Measurements from ENCODE around the gene ZBTB48. TPM values are rescaled to one million over a fixed set of nuclear protein-coding genes. Genes with fewer than 3 reads are reported as not detected.

The ZBTB48 gene
- total RNA-seq, 1 experiment from 2014 or later = 41.9 TPM

DNA sequence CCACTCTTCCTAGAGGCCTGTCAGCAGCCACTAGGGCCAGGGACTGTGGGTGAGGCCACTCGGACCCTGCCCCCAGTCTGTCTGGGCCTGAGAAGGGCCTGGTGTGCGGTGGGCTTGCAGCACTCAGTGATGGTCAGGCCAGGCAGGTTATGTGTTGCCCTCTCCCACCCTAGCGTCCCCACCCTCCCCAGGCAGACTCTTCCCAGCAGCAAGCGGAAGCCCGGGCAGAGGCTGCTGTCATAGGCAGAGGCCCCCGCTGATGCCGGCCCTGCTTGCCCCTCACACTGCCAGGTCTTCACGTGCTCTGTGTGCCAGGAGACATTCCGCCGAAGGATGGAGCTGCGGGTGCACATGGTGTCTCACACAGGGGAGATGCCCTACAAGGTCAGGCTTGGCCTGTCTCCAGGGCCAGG, 6.6 kb downstream of the ZBTB48 start:
- POLR2A ChIA-PET = no interaction called here
- RAD21 ChIA-PET (ENCODE audit: low non-redundant PET in 1 of 2, low total read pairs in 2 of 2, uncharacterized antibody in 2 of 2, unreplicated experiment in 2 of 2) = no interaction called here
- DNase-seq (ENCODE audit: low read depth, low spot score) (no peak), ATAC-seq (no peak)
- no peak overlapping the region for H3K4me2 ChIP-seq (ENCODE audit: low read length)
- H3K9me2 ChIP-seq (ENCODE audit: insufficient read depth) = no peaks in the 10 kb centered on the region
- BruUV-seq (replicated peaks) = no TSS peak
- TF ChIP-seq, protein P1, sequence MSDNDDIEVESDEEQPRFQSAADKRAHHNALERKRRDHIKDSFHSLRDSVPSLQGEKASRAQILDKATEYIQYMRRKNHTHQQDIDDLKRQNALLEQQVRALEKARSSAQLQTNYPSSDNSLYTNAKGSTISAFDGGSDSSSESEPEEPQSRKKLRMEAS (IDR thresholded peaks at IDR 0.05) = no peak
- TF ChIP-seq EGR1 (IDR thresholded peaks at IDR 0.05; ENCODE audit: low read depth) (no peak), CEBPB (IDR thresholded peaks at IDR 0.05; ENCODE audit: low read depth) (no peak), JUND (IDR thresholded peaks at IDR 0.05) (no peak), CBX3 (IDR thresholded peaks at IDR 0.05; ENCODE audit: low read depth) (no peak), SRF (IDR thresholded peaks at IDR 0.05; ENCODE audit: low read depth) (no peak), RAD21 (IDR thresholded peaks at IDR 0.05; ENCODE audit: low read depth) (no peak), ELF1 (IDR thresholded peaks at IDR 0.05; ENCODE audit: borderline replicate concordance, low read depth) (no peak), EZH2phosphoT487 (IDR thresholded peaks at IDR 0.05; ENCODE audit: borderline replicate concordance) (no peak), POLR2A (IDR thresholded peaks at IDR 0.05; ENCODE audit: borderline replicate concordance, extremely low read depth, insufficient read depth, insufficient read length) (no peak), SIN3A (IDR thresholded peaks at IDR 0.05; ENCODE audit: low read depth) (no peak), ZNF274 (IDR thresholded peaks at IDR 0.05; ENCODE audit: low read depth, low read length) (no peak), FOSL1 (IDR thresholded peaks at IDR 0.05; ENCODE audit: low read depth) (no peak), EZH2 (IDR thresholded peaks at IDR 0.05) (no peak), SP1 (IDR thresholded peaks at IDR 0.05; ENCODE audit: low read depth) (no peak)
- TF ChIP-seq, protein P2, sequence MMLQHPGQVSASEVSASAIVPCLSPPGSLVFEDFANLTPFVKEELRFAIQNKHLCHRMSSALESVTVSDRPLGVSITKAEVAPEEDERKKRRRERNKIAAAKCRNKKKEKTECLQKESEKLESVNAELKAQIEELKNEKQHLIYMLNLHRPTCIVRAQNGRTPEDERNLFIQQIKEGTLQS (IDR thresholded peaks at IDR 0.05) = no peak
- TF ChIP-seq, protein P3, sequence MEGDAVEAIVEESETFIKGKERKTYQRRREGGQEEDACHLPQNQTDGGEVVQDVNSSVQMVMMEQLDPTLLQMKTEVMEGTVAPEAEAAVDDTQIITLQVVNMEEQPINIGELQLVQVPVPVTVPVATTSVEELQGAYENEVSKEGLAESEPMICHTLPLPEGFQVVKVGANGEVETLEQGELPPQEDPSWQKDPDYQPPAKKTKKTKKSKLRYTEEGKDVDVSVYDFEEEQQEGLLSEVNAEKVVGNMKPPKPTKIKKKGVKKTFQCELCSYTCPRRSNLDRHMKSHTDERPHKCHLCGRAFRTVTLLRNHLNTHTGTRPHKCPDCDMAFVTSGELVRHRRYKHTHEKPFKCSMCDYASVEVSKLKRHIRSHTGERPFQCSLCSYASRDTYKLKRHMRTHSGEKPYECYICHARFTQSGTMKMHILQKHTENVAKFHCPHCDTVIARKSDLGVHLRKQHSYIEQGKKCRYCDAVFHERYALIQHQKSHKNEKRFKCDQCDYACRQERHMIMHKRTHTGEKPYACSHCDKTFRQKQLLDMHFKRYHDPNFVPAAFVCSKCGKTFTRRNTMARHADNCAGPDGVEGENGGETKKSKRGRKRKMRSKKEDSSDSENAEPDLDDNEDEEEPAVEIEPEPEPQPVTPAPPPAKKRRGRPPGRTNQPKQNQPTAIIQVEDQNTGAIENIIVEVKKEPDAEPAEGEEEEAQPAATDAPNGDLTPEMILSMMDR (IDR thresholded peaks at IDR 0.05 in 2 of 3, conservative IDR thresholded peaks at IDR 0.05 in 1 of 3; ENCODE audit: borderline replicate concordance in 1 of 3, insufficient read depth in 1 of 3, low read depth in 2 of 3, low read length in 2 of 3) = no peak
- TF ChIP-seq, protein P4, sequence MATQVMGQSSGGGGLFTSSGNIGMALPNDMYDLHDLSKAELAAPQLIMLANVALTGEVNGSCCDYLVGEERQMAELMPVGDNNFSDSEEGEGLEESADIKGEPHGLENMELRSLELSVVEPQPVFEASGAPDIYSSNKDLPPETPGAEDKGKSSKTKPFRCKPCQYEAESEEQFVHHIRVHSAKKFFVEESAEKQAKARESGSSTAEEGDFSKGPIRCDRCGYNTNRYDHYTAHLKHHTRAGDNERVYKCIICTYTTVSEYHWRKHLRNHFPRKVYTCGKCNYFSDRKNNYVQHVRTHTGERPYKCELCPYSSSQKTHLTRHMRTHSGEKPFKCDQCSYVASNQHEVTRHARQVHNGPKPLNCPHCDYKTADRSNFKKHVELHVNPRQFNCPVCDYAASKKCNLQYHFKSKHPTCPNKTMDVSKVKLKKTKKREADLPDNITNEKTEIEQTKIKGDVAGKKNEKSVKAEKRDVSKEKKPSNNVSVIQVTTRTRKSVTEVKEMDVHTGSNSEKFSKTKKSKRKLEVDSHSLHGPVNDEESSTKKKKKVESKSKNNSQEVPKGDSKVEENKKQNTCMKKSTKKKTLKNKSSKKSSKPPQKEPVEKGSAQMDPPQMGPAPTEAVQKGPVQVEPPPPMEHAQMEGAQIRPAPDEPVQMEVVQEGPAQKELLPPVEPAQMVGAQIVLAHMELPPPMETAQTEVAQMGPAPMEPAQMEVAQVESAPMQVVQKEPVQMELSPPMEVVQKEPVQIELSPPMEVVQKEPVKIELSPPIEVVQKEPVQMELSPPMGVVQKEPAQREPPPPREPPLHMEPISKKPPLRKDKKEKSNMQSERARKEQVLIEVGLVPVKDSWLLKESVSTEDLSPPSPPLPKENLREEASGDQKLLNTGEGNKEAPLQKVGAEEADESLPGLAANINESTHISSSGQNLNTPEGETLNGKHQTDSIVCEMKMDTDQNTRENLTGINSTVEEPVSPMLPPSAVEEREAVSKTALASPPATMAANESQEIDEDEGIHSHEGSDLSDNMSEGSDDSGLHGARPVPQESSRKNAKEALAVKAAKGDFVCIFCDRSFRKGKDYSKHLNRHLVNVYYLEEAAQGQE (IDR thresholded peaks at IDR 0.05; ENCODE audit: low read depth) = no peak
- TF ChIP-seq, protein P5, sequence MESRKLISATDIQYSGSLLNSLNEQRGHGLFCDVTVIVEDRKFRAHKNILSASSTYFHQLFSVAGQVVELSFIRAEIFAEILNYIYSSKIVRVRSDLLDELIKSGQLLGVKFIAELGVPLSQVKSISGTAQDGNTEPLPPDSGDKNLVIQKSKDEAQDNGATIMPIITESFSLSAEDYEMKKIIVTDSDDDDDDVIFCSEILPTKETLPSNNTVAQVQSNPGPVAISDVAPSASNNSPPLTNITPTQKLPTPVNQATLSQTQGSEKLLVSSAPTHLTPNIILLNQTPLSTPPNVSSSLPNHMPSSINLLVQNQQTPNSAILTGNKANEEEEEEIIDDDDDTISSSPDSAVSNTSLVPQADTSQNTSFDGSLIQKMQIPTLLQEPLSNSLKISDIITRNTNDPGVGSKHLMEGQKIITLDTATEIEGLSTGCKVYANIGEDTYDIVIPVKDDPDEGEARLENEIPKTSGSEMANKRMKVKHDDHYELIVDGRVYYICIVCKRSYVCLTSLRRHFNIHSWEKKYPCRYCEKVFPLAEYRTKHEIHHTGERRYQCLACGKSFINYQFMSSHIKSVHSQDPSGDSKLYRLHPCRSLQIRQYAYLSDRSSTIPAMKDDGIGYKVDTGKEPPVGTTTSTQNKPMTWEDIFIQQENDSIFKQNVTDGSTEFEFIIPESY (IDR thresholded peaks at IDR 0.05; ENCODE audit: extremely low read depth, insufficient replicate concordance, low read length) = no peak
- no peaks in the 10 kb centered on the region for H3K27me3 ChIP-seq (ENCODE audit: insufficient read depth, low read length)
- CTCF ChIA-PET = no interaction called here
- H3K9me3 ChIP-seq (ENCODE audit: control insufficient read depth in 1 of 2, insufficient read depth in 1 of 2, low read depth in 1 of 2, low read length in 2 of 2) = no peaks in the 10 kb centered on the region
- H3K9ac ChIP-seq (ENCODE audit: low read length) = no peak overlapping the region
- intact Hi-C loops (cut with micrococcal nuclease) = no loop called here
- H2AFZ ChIP-seq (ENCODE audit: low read depth, low read length, poor library complexity, severe bottlenecking) = no peak overlapping the region
- no peaks in the 10 kb centered on the region for H4K20me1 ChIP-seq (ENCODE audit: insufficient read depth)
- H3K36me3 ChIP-seq (ENCODE audit: control insufficient read depth in 1 of 2, insufficient read depth in 2 of 2, low read length in 2 of 2) = peaks cover 11% of the 10 kb centered on the region in 2 experiments; a peak in 3 of 4 replicates
- no peak overlapping the region for H3K4me3 ChIP-seq (replicated peaks in 1 of 2; ENCODE audit: low read depth in 1 of 2, low read length in 2 of 2)
- H3K4me1 ChIP-seq (ENCODE audit: control insufficient read depth in 1 of 2, insufficient read depth in 2 of 2, low read length in 2 of 2) = peaks cover 0 to 7% of the 10 kb centered on the region in 2 experiments; a peak in 1 of 4 replicates
- no peak overlapping the region for H3K27ac ChIP-seq (ENCODE audit: low read depth, low read length)
- H3K79me2 ChIP-seq (ENCODE audit: insufficient read depth, low read length) = peaks cover 15% of the 10 kb centered on the region; the same call in 1 of the 2 replicates

Data from HCT116 (cell line).